ENCODE results near the gene OBSCN. TPM values are rescaled to one million over a fixed set of nuclear protein-coding genes. Genes with fewer than 3 reads are reported as not detected.

Gene OBSCN
- total and polyA plus RNA-seq, 10 of the 15 experiments (the other 5 are each of a cell fraction or from before 2014, with no cell fraction given), result 0.01 to 0.36 (median 0.08) TPM; not detected in 2

GRCh38 chr1:228209657-228210056 is 1.8 kb downstream of the OBSCN start:
- RAD21 ChIA-PET (ENCODE audit: unreplicated experiment), result no interaction called here
- no TSS peak for BruUV-seq (replicated peaks)
- no peak overlapping the region for H3K27ac ChIP-seq (ENCODE audit: control insufficient read depth, insufficient read depth)
- no peaks in the 10 kb centered on the region for H4K20me1 ChIP-seq (ENCODE audit: control insufficient read depth, insufficient read depth)
- no peak for ATAC-seq
- H3K9me3 ChIP-seq (replicated peaks; ENCODE audit: control insufficient read depth, insufficient read depth, low read length), result no peaks in the 10 kb centered on the region; the same call in 2 of the 3 replicates
- in situ Hi-C loops (cut with MboI), result no loop called here
- POLR2A ChIA-PET, result no interaction called here
- FAIRE-seq, result no peak
- no peak overlapping the region for H3K9ac ChIP-seq (ENCODE audit: control insufficient read depth, insufficient read depth, low read length)
- H3K4me1 ChIP-seq (ENCODE audit: control insufficient read depth, insufficient read depth, low read length), result no peaks in the 10 kb centered on the region
- H3K79me2 ChIP-seq (ENCODE audit: control insufficient read depth, insufficient read depth, low read length), result no peaks in the 10 kb centered on the region
- no peak for TF ChIP-seq ATF3 (IDR thresholded peaks at IDR 0.05; ENCODE audit: borderline replicate concordance, extremely low read depth, low read depth, low read length)
- TF ChIP-seq NFIC (IDR thresholded peaks at IDR 0.05; ENCODE audit: low read depth, low read length), result no peak
- no peak for TF ChIP-seq BMI1 (IDR thresholded peaks at IDR 0.05; ENCODE audit: borderline replicate concordance)
- no peak for TF ChIP-seq NR2C2 (IDR thresholded peaks at IDR 0.05; ENCODE audit: borderline replicate concordance, control insufficient read depth, insufficient read length, low read depth)
- no peak for TF ChIP-seq NR2C1 (IDR thresholded peaks at IDR 0.05)
- no peak for TF ChIP-seq SRF (IDR thresholded peaks at IDR 0.05; ENCODE audit: low read depth in 2 of 2, low read length in 2 of 2)
- SMC1A ChIA-PET (ENCODE audit: uncharacterized antibody, unreplicated experiment), result interaction anchor here (0.5 kb wide), 1 partner anchor 48 kb away, joined by 3 read pairs; no protein-coding TSS in a partner anchor
- no peaks in the 10 kb centered on the region; a peak in 2 of 4 replicates for H3K27me3 ChIP-seq (replicated peaks in 1 of 2; ENCODE audit: control insufficient read depth in 2 of 2, insufficient read depth in 2 of 2, low read length in 1 of 2)
- CTCF ChIA-PET, result no interaction called here
- 7% methylated on average over 3 of the region's 3 CpGs for WGBS (ENCODE audit: insufficient coverage, insufficient replicate concordance, low lambda C conversion rate, missing lambda C conversion rate)
- no peak overlapping the region for H3K4me2 ChIP-seq (ENCODE audit: control insufficient read depth, insufficient read depth)
- no peak overlapping the region for H3K4me3 ChIP-seq
- H3K36me3 ChIP-seq (ENCODE audit: control insufficient read depth in 2 of 2, insufficient read depth in 2 of 2, low read length in 1 of 2), result no peaks in the 10 kb centered on the region
- H2AFZ ChIP-seq (ENCODE audit: control insufficient read depth, low read depth, low read length), result no peak overlapping the region
- DNase-seq (ENCODE audit: low read depth, low spot score), result no peak
- intact Hi-C loops (cut with micrococcal nuclease; ENCODE audit: unreplicated experiment), result loop anchor here (5.0 to 10.0 kb wide), 2 partner anchors 75 to 308 kb away; no protein-coding TSS in a partner anchor

- ChIA-PET RAD21 (ENCODE audit: unreplicated experiment) (no interaction called here), POLR2A (no interaction called here), SMC1A (ENCODE audit: uncharacterized antibody, unreplicated experiment) (no interaction called here), CTCF (no interaction called here)
- ATAC-seq, result no peak
- no peaks in the 10 kb centered on the region for H3K4me1 ChIP-seq (ENCODE audit: control insufficient read depth, insufficient read depth, low read length)
- BruUV-seq (replicated peaks), result no TSS peak
- H3K4me2 ChIP-seq (ENCODE audit: control insufficient read depth, insufficient read depth), result no peak overlapping the region
- H3K4me3 ChIP-seq, result no peak overlapping the region
- no peaks in the 10 kb centered on the region; the same call in 2 of the 3 replicates for H3K9me3 ChIP-seq (replicated peaks; ENCODE audit: control insufficient read depth, insufficient read depth, low read length)
- H3K27ac ChIP-seq (ENCODE audit: control insufficient read depth, insufficient read depth), result no peak overlapping the region
- H2AFZ ChIP-seq (ENCODE audit: control insufficient read depth, low read depth, low read length), result no peak overlapping the region
- no peaks in the 10 kb centered on the region; a peak in 2 of 4 replicates for H3K27me3 ChIP-seq (replicated peaks in 1 of 2; ENCODE audit: control insufficient read depth in 2 of 2, insufficient read depth in 2 of 2, low read length in 1 of 2)
- no peaks in the 10 kb centered on the region for H4K20me1 ChIP-seq (ENCODE audit: control insufficient read depth, insufficient read depth)
- intact Hi-C loops (cut with micrococcal nuclease; ENCODE audit: unreplicated experiment), result loop anchor here (5.0 to 10.0 kb wide), 2 partner anchors 75 to 307 kb away; no protein-coding TSS in a partner anchor
- no peak overlapping the region for H3K9ac ChIP-seq (ENCODE audit: control insufficient read depth, insufficient read depth, low read length)
- no peak for FAIRE-seq
- 42% methylated on average over 11 of the region's 11 CpGs for WGBS (ENCODE audit: insufficient coverage, insufficient replicate concordance, low lambda C conversion rate, missing lambda C conversion rate)
- DNase-seq (ENCODE audit: low read depth, low spot score), result no peak
- H3K79me2 ChIP-seq (ENCODE audit: control insufficient read depth, insufficient read depth, low read length), result no peaks in the 10 kb centered on the region
- in situ Hi-C loops (cut with MboI), result no loop called here
- H3K36me3 ChIP-seq (ENCODE audit: control insufficient read depth in 2 of 2, insufficient read depth in 2 of 2, low read length in 1 of 2), result no peaks in the 10 kb centered on the region
- TF ChIP-seq TBL1XR1 (IDR thresholded peaks at IDR 0.05; ENCODE audit: low read depth, low read length), result no peak
- TF ChIP-seq PRDM15 (CRISPR knock-in tag; IDR thresholded peaks at IDR 0.05), result no peak
- TF ChIP-seq MYB (IDR thresholded peaks at IDR 0.05; ENCODE audit: borderline replicate concordance, low read depth, low read length), result no peak
- no peak for TF ChIP-seq USF2 (IDR thresholded peaks at IDR 0.05; ENCODE audit: borderline replicate concordance, low read depth, low read length)
- TF ChIP-seq SMAD1 (IDR thresholded peaks at IDR 0.05; ENCODE audit: low read depth, partially characterized antibody), result no peak
Observed at GRCh38 chr1:228210076-228210651, 2.3 kb downstream of the OBSCN start.
